CD4-positive, alpha-beta T cell treated with Interleukin-4 for 4 hours (primary cell): ENCODE data around the gene FAM227B.
"Not testable (repeated sequence)": the region's sequence is repeated elsewhere in the genome, so short reads cannot be mapped to it uniquely, and the experiment has no call there.

Experiments used
- DNase-seq: peaks from one replicate; pipeline ENCODE4 v3.0.0-alpha.2; 2020

Gene FAM227B

GRCh38 chr15:49430046-49430445 is 190.6 kb downstream of the FAM227B start:
- no peak for DNase-seq

- DNase-seq = no peak
Observed at GRCh38 chr15:49428409-49429095, 192.1 kb downstream of the FAM227B start.

- no peak for DNase-seq
Observed at GRCh38 chr15:49427372-49427771, 193.2 kb downstream of the FAM227B start.

- no peak for DNase-seq
Observed at GRCh38 chr15:49424954-49425353, 195.7 kb downstream of the FAM227B start.

GRCh38 chr15:49423901-49424550 is 196.6 kb downstream of the FAM227B start:
- DNase-seq = no peak

- no peak for DNase-seq
Observed at GRCh38 chr15:49423021-49423420, 197.6 kb downstream of the FAM227B start, which contains the start of gene FGF7. FGF7 (plus strand) TSS chr15:49423242; CDS start chr15:49424298, 1,056 bp downstream.

GRCh38 chr15:49421991-49422390 is 198.6 kb downstream of the FAM227B start:
- DNase-seq = peak; percentile 57

- DNase-seq = no peak
Observed at GRCh38 chr15:49418811-49419210, 201.8 kb downstream of the FAM227B start.

- no peak for DNase-seq
Observed at GRCh38 chr15:49415638-49416037, 205.0 kb downstream of the FAM227B start.

- no peak for DNase-seq
Observed at GRCh38 chr15:49415149-49415548, 205.5 kb downstream of the FAM227B start.

GRCh38 chr15:49412797-49413196 is 207.8 kb downstream of the FAM227B start:
- DNase-seq = no peak

- DNase-seq = no peak
Observed at GRCh38 chr15:49410641-49411040, 210.0 kb downstream of the FAM227B start.

- DNase-seq = no peak
Observed at GRCh38 chr15:49406352-49407118, 214.1 kb downstream of the FAM227B start.

GRCh38 chr15:49402515-49403296 is 217.9 kb downstream of the FAM227B start:
- DNase-seq = not testable (repeated sequence)

- DNase-seq = no peak
Observed at GRCh38 chr15:49387471-49387870, 233.1 kb downstream of the FAM227B start.

GRCh38 chr15:49383266-49383665 is 237.4 kb downstream of the FAM227B start:
- DNase-seq = no peak

- no peak for DNase-seq
Observed at GRCh38 chr15:49382394-49382793, 238.2 kb downstream of the FAM227B start.

- no peak for DNase-seq
Observed at GRCh38 chr15:49380912-49381311, 239.7 kb downstream of the FAM227B start.

GRCh38 chr15:49379996-49380395 is 240.6 kb downstream of the FAM227B start:
- DNase-seq = no peak

GRCh38 chr15:49372366-49372765 is 248.3 kb downstream of the FAM227B start:
- DNase-seq = no peak

- no peak for DNase-seq
Observed at GRCh38 chr15:49370782-49371181, 249.8 kb downstream of the FAM227B start.

GRCh38 chr15:49366496-49366895 is 254.1 kb downstream of the FAM227B start:
- no peak for DNase-seq

GRCh38 chr15:49361370-49361769 is 259.2 kb downstream of the FAM227B start:
- DNase-seq = no peak
